Suppressor macrophage treated with lipopolysaccharide for 1 hour (primary cell): Measurements from ENCODE around the gene GALNT10.

Experiments
- DNase-seq, 3 donors: peaks; one replicate each; pipeline ENCODE4 v3.0.0-alpha.2; 2020 to 2022

Gene GALNT10

DNA sequence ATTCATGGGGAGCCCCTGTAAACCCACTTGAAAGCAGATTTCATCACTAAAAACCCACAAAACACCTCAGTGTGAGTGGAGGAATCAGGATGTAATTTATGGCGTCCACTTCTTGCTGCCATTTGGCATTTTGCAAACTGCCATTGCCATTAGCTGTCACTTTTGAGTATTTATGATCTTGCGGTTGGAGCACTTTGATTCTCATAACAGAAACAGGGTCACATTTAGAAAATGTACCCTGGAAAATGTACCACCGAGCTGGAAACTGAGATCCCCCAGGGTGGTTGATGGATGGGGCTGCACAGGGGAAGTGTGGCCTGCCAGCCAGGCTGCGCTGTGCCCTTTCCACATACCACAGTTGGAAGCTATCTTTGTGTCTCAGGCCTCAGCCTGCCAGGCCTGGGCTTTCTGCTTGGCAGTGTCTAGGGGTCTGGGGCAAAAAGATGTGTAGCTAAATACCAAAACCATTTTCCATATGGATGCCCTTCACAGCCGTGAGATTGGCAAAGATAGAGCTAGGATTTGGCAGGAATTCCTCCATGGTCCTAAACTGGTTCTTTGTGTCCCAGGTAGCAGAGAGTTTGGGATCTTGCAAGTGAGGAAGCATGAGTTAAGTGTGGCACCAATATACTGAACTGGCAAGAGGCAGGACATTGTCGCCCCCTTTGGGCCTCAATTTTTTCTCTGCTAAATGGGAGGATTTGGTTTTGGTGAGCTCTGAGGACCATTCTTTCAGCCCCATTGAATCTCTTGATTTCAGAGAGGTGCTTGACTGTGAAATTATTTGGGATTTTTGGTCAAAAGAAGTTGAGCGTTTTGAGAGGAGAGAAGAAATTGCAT lies 46.2 kb downstream of the GALNT10 start:
- no peak for DNase-seq

DNA sequence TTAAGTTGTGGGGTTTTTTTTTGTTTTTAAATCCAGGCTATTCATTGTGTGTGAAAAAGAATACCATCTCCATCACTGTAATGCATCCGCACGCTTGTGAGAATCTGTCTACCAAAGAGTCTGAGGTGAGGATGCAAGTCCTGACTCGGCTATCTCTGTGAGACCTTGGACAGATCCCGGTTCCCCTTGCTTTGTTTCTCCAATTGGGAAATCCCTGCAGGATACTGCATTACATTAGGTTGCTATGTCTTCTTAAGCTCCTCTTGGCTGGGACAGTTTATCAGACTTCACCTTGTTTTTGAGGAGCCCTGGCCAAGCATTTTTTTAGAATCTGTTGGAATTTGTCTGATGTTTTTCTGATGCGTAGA lies 46.8 kb downstream of the GALNT10 start:
- DNase-seq = no peak

DNA sequence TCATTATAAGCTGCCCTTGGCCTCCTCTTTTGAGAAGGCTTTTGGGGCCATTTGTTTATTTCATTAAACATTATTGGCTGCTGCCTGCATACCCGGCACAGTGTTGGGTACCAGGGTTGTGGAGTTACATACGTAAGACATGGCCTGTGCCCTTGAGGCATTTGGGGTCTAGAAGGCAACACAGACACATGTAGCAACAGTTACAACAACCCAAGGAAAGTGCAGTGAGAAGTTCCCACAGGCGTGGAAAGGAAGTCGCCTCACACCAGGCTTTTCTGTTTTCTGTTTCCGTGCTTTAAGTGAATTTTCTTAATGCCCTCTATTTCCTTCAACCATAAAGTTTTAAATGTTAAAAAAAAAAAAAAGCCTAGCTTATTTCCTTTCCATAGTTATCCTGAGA lies 47.4 kb downstream of the GALNT10 start:
- DNase-seq = no peak

GRCh38 chr5:154238776-154239481 lies 48.4 kb downstream of the GALNT10 start:
- no peak for DNase-seq

GRCh38 chr5:154240595-154240994 lies 50.1 kb downstream of the GALNT10 start:
- DNase-seq = no peak

DNA sequence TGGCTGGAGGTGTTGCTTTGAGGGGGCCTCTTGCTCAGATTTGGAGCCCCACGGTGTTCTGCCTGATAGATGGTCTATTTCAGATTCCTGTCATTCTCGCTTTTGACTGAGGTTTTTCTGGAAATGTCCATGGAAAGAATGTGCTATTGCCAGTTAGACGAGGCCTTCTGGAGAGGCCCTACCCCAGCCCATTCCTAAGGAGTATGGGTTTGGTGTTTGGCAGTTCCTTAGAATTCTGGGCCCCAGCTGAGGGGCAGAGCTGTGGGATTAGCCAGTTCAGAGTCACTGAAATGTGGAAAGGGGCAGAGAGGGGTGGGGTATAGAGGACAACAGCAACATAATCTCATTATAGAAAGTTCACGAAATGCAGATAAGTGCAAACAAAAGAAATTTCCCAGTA lies 50.5 kb downstream of the GALNT10 start:
- no peak for DNase-seq

- DNase-seq = no peak
Observed at GRCh38 chr5:154242442-154242841, 51.9 kb downstream of the GALNT10 start.

GRCh38 chr5:154242964-154243376 lies 52.4 kb downstream of the GALNT10 start:
- DNase-seq = peak in 1 of 3 donors; percentile 7

GRCh38 chr5:154243736-154244135 lies 53.2 kb downstream of the GALNT10 start:
- no peak for DNase-seq

DNA sequence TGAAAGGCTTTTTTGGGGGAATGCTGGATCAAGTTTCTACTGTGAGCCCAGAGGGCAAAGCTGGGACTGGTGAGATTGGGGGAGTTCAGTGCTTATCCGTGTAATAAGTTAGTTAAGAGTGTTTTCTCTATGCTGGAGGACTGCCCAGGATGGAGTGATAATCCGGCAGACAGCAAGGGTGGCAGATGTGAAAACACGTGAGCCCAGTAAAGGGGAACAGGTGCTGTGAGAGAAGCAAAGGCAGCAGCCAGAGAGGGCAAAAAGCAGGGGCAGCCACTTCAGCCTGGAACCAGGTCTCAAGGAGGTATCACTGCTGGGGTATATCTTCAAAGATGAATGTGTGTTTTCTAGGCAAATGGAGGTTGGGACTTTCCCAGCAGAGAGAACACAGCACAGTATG lies 53.9 kb downstream of the GALNT10 start:
- DNase-seq = no peak

DNA sequence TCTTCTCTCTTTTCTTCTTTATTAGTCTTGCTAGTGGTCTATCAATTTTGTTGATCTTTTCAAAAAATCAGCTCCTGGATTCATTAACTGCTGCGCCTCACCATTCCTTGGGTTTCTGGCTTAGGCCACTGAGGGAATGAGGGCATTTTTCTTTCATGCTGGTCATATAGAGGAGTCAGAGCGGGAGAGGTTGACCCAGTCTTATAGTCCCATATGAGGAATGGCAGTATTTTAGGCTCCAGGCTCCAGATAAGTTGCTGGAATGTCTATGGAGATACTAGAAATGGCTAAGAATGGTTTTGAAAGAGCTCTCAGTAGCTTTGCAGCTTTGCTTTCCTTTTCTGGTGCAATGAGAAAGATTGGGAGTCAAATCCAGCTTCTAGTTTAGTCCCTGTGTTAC lies 58.2 kb downstream of the GALNT10 start:
- DNase-seq = no peak

DNA sequence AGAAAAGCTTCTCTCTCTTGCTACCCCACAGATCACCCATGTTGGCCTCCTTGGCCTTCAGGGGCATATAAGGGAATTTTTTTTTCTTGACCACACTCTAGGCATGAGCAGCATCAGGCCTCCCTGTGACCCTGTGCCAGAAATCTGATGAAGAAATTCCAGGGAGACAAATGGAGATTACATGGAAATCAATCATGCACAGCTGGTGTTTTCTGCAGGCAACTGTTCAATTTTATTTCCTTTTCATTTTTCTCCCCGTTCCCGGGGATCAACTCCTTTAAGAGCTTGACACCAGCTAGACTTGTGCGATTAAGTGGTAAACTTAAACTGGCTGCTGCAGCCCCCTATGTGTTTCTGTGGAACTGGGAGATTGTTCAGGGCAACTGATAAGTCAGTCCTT lies 59.3 kb downstream of the GALNT10 start:
- no peak for DNase-seq

- DNase-seq = no peak
Observed at GRCh38 chr5:154251529-154251928, 61.0 kb downstream of the GALNT10 start.

DNA sequence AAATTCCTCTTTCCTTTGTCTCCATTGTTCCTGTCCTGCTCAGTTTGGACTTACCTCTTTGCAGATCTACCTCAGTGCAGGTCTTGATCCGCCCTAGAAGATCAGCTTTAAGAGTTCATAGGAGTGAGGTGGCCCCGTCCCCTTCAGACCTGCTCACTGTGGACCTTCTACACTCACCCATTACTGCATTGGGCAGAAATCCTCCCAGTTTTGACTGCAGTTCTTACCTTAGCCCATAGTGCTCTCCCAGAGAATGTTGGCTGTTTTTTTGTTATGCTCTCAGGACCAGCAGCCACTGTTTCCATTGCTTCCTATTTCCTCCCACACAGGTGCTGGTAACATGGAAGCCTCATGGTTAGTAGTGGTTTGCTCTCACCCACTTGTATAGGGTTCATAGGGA lies 63.3 kb downstream of the GALNT10 start:
- no peak for DNase-seq

DNA sequence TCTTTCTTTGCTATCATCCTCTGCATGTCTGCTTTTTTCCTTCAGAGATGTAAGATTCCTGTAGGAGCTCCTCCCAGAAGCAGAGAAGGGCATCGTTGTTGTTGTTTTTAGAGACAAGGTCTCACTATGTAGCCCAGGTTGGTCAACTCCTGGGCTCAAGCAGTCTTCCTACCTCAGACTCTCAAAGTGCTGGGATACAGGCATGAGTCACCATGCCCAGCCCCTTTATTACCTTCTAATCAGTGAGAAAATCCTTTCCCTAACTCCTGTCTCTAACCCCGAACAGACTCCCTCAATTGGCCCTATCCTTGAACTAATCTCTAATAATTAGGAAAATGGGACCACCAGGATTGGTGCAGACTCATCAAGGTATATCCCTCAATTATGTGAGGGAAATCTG lies 64.4 kb downstream of the GALNT10 start:
- no peak for DNase-seq

DNA sequence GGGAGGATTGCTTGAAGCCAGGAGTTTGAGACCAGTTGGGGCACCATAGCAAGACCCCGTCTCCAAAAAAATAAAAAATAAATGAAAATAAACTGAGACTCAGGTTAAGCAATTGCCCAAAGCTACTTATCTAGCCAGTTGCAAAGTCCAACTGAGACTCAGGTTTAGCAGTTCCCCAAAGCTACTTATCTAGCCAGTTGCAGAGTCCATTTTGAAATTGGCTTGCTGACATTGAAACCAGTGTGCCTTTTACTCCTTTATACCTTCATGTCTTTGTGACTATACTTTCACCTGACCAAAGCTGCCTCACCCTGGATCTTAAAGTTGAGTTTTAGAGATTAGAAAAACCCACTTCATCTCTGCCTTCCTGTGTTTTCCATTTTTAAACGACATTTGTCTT lies 66.5 kb downstream of the GALNT10 start:
- no peak for DNase-seq

- DNase-seq = no peak
Observed at GRCh38 chr5:154258531-154259217, 68.1 kb downstream of the GALNT10 start.

- no peak for DNase-seq
Observed at GRCh38 chr5:154260224-154260927, 69.8 kb downstream of the GALNT10 start.

GRCh38 chr5:154262342-154262741 lies 71.8 kb downstream of the GALNT10 start:
- DNase-seq = no peak

- no peak for DNase-seq
Observed at GRCh38 chr5:154264549-154265196, 74.1 kb downstream of the GALNT10 start.

- no peak for DNase-seq
Observed at GRCh38 chr5:154265197-154265773, 74.8 kb downstream of the GALNT10 start.

- DNase-seq = no peak
Observed at GRCh38 chr5:154267516-154267915, 77.0 kb downstream of the GALNT10 start.
